GM12801 (cell line): Measurements from ENCODE around the gene TTC3.

Experiments
- TF ChIP-seq, protein P1 (sequence below): IDR thresholded peaks from one replicate; pipeline ENCODE4 v1.5.1; 2011; ENCODE audit warnings: control low read depth; ENCODE audit not compliant: insufficient read length; ENCODE audit errors: extremely low read depth

Gene TTC3

DNA sequence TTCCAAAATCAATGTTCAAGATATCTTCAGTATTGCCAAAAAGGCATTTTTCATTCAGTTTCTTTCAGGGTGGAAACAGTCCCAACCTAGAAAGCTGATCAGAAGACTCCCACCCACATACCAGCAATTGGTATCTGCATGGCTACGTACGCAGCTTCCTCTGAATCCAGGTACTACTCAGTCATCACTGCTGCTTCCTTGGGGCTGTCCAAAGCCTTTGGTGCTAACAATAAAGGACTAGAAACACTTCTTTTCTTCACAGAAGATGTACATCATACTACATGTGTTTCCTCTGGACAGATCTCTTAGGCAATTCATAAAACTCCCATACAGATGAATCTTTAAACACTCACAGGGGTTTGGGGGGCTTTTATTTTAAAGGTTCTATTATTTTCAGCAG, 164.3 kb downstream of the TTC3 start:
- TF ChIP-seq, protein P1, sequence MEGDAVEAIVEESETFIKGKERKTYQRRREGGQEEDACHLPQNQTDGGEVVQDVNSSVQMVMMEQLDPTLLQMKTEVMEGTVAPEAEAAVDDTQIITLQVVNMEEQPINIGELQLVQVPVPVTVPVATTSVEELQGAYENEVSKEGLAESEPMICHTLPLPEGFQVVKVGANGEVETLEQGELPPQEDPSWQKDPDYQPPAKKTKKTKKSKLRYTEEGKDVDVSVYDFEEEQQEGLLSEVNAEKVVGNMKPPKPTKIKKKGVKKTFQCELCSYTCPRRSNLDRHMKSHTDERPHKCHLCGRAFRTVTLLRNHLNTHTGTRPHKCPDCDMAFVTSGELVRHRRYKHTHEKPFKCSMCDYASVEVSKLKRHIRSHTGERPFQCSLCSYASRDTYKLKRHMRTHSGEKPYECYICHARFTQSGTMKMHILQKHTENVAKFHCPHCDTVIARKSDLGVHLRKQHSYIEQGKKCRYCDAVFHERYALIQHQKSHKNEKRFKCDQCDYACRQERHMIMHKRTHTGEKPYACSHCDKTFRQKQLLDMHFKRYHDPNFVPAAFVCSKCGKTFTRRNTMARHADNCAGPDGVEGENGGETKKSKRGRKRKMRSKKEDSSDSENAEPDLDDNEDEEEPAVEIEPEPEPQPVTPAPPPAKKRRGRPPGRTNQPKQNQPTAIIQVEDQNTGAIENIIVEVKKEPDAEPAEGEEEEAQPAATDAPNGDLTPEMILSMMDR = no peak

DNA sequence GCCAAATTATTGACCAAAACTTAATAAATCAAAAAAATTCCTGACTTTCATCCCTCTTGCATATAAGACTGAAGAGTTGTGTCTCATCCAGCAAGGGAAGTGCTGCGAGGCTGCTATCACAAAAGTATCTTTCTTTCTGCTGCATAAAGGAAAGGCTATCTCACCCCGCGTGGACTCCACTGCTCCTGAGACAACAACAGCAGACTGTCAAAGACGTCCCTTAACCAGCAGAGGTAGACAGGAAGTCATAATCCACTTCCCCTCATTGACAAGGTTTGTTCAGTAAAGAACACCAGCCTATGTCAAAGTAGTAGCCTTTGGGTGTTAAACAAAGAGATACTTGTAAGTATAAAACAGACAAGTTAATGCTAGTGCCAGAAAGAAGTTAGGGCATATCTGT, 164.7 kb downstream of the TTC3 start:
- TF ChIP-seq, protein P1 = no peak

DNA sequence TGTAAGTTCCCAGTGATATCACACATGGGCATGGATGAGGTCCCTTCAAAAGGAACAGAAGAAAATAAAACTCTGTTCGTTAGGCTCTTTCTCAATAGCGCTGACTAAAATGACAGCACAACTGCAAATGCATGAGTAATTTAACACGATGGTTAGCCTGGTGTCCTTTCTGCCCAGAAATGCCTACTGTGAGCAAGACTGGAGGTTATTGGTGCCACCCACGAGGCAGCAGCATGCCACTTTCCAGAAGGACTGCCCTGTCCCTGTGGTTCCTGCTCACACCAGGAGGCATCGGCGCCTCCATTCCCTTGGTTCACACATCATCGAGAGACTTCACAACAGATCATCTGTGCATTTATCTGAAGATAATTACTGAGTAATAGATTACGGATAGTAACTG, 167.9 kb downstream of the TTC3 start:
- TF ChIP-seq, protein P1 = no peak

DNA sequence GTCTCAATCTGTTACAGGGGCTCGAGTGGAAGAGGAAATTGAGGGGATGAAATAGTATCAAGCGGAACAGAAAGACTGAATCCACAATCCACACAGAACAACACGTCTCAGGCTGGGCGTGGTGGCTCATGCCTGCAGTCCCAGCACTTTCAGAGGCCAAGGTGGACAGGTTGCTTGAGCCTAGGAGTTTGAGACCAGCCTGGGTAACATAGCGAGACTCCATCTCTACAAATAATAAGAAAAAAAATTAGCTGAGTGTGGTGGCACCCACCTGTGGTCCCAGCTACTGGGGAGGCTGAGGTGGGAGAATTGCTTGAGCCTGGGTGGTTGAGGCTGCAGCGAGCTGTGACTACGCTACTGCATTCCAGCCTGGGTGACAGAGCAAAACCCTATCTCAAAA, 168.4 kb downstream of the TTC3 start:
- TF ChIP-seq, protein P1 = no peak

DNA sequence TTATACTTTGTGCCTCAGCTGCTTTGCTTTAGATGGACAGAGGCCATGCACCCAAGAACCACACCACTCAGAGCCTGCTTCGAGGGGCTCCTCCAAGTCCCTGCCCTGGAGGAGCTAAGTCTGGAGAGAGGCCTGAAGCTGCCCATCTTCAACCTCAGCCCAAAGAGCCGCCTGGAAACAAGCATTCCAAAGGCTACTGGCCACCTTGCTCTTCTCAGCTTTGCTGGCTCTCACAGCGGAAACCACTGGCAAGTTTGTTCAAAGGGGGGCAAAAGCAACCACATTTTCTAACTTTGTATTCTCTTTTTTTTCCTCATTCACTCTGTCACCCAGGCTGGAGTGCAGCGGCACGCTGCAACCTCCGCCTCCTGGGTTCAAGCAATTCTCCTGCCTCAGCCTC, 170.9 kb downstream of the TTC3 start:
- TF ChIP-seq, protein P1 = no peak

DNA sequence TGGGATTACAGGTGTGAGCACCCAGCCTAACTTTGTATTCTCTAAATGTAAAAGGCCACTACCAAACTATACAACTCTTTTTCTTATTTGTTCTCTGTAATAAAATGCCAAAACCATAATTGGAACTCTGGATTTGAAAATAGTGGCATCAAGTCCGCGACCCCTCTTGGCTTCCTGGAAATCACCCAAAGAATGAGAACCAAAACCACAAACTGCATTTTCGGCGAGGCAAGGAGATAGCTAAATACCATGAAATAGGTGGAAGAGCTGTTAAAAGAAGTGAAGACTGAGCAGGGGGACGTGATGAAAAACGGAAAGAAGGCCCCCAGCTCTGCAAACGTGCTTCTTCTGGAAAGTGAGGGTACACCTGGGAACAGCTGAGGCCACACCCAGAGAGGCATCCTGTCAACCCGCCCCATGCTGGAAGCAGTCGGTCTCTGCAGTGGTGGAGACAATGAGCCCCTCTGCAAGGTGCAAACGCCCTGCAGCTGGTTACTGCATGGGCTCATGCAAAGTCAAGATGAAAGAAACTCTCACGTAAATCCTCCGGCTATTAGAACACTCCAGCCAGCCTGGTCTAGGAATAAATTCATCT, 171.5 kb downstream of the TTC3 start:
- TF ChIP-seq, protein P1 = no peak

DNA sequence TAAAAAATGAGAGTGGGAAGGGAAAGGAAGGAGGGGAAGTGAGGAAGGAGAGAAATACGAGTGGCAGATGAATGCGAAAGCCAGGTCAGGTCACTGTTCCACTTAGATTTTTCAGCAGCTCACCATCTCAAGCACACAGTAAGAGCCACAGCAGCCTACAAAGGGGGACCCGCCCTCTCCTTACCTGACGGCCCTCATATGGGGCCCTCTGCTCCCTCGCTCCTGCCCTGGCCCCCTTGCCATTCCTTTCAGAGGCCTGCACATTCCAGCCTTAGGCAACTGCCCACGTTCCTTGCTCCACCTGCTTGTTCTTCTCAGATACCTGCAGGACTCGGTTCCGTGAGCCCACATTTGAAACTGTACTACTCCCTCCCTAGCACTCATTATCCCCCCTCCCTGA, 172.1 kb downstream of the TTC3 start:
- TF ChIP-seq, protein P1 = no peak

DNA sequence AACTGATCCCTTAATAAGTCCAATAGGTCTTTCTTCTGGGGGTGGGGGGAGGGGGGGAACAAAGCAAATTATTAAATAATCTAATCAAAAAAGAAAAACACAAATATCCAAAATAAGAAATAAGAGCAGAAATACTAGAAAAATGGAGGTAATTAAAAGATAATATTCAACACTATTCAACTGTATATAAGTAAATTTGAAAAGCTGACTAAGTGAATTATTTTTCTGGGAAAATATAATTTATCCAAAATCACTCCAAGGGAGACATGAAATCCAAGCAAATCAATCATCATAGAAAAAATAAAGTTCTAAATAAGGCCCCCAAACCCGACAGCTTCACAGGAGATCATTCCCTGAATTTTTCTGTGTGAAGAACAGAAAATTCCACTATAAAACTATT, 175.2 kb downstream of the TTC3 start:
- TF ChIP-seq, protein P1 = no peak
